ENCODE results near the gene MMP21. TPM values are rescaled to one million over a fixed set of nuclear protein-coding genes. Genes with fewer than 3 reads are reported as not detected.
A peak's percentile ranks its signal among the peaks of the same experiment; 100 is the strongest.

The MMP21 gene
- total RNA-seq, 2 donors from 2014 or later = 0.14 TPM; not detected in 1

DNA sequence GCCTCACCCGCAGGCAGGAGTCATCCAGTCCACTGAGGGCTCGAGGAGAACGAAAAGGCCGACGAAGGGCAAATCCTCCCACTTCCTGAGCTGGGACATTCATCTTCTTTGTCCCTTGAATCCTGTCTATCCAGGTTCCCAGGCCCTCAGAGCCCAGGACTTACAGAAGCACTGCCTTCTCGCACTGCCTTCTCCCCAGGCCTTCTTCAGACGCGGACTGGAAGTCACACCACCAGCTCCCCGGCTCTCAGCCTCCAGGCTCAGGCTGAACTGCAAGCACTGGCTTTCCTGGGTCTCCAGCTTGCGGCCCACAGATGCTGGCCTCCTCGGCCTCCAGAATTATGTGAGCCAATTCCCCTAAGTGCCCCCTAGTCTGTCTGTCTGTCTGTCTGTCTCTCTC is 6.4 kb upstream of the MMP21 start:
- no peak overlapping the region for H3K27ac Mint-ChIP-seq
- no peaks in the 10 kb centered on the region for H3K4me1 Mint-ChIP-seq (ENCODE audit: low read depth in 2 of 2)
- H3K27me3 Mint-ChIP-seq = peaks cover 0 to 8% of the 10 kb centered on the region in 2 donors
- DNase-seq (ENCODE audit: low spot score) (no peak), ATAC-seq (no peak)
- no peaks in the 10 kb centered on the region for H3K9me3 Mint-ChIP-seq
- H3K4me3 Mint-ChIP-seq = no peak overlapping the region
- H3K36me3 Mint-ChIP-seq = no peaks in the 10 kb centered on the region

DNA sequence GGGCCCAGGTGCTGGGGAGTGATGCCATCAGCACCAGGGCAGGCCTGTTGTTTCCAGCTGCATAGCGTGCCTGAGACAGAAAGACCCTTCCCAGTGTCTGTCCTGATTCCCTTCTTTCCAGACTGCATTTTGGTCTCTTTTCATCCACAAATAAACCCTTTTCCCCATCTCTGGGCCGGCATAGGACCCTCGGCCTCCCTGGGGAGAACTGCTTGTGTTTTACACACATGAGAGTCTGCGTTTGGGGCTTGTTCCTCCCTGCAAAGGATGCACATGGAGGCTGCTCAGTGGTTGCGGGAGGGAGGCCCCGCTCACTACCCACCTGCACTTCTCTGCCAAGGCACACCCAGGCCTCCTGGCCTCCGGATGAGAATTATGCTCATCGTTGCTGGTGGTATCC is 5.8 kb upstream of the MMP21 start:
- Mint-ChIP-seq H3K4me3 (no peak overlapping the region), H3K36me3 (no peaks in the 10 kb centered on the region)

DNA sequence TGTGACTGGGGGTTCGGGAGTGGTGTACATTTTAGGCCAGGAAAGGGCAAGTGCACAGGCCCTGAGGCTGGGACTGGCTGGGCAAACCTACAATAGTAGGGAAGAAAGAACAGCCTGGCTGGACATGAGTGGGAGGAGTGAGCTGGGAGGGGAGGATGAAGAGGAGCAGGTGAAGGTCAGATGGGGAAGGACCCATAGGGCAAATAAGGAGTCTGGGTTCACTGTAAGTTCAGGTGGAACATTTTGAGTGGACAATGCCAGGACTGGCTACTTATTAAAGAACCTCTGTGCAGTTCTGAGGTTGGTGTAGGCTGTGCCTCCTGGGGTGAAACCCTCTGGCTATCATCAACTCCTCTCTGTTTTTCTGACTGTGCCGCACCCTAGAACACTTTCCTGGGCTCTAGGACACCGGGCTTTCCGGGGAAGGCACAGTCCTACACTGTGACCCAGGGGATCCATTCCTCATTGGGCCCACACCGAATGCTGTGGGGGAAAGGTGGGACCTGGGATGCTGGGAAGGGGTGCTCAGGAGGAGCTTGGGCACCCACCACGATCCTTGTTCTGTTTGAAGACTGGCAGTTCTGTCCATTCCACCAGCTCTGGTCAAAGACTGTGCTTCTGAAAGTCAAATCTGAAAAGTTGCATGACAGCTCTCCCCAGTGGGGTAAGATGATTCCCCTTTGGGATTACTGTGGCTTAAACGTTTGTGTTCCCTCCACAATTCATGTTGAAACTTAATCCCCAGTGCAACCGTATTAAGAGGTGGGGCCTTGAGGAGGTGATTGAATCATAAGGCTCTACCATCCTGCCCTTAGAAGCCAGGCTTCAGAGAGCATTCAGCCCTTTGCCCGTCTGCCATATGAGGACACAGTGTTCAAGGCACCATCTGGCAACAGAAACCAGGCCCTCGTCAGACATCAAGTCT is 4.0 kb upstream of the MMP21 start:
- H3K27me3 Mint-ChIP-seq = peaks cover under 1 to 8% of the 10 kb centered on the region in 2 donors
- no peak overlapping the region for H3K27ac Mint-ChIP-seq
- no peak for DNase-seq (ENCODE audit: low spot score)
- H3K36me3 Mint-ChIP-seq = no peaks in the 10 kb centered on the region
- H3K4me1 Mint-ChIP-seq (ENCODE audit: low read depth in 2 of 2) = no peaks in the 10 kb centered on the region
- peak in 1 of 2 donors; percentile 3 for ATAC-seq
- H3K4me3 Mint-ChIP-seq = no peak overlapping the region
- H3K9me3 Mint-ChIP-seq = no peaks in the 10 kb centered on the region

More for the DNA sequence above, 5.8 kb upstream of the MMP21 start:
- DNase-seq (ENCODE audit: low spot score) (no peak), ATAC-seq (no peak)
- Mint-ChIP-seq H3K9me3 (no peaks in the 10 kb centered on the region), H3K4me1 (ENCODE audit: low read depth in 2 of 2) (no peaks in the 10 kb centered on the region), H3K27ac (no peak overlapping the region), H3K27me3 (peaks cover 0 to 8% of the 10 kb centered on the region in 2 donors)

DNA sequence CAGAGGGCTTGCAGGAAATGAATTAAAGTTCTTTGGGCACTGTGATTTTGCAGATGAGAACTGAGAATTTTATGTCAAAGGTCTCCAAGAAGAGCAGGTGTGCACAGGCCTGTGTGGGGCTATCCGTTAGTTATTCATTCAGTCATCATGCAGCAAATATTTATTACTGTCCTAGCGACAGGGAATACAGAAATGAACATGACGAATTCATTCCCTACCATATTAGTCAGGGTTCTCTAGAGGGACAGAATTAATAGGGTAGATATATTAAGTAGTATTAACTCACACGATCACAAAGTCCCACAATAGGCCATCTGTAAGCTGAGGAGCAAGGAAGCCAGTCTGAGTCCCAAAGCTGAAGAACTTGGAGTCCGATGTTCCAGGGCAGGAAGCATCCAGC is 2.9 kb upstream of the MMP21 start:
- H3K27ac Mint-ChIP-seq = no peak overlapping the region
- no peak overlapping the region for H3K4me3 Mint-ChIP-seq
- H3K9me3 Mint-ChIP-seq = no peaks in the 10 kb centered on the region
- peaks cover 8 to 11% of the 10 kb centered on the region in 2 donors for H3K27me3 Mint-ChIP-seq
- no peak for DNase-seq (ENCODE audit: low spot score)
- no peaks in the 10 kb centered on the region for H3K4me1 Mint-ChIP-seq (ENCODE audit: low read depth in 2 of 2)
- ATAC-seq = no peak
- no peaks in the 10 kb centered on the region for H3K36me3 Mint-ChIP-seq

DNA sequence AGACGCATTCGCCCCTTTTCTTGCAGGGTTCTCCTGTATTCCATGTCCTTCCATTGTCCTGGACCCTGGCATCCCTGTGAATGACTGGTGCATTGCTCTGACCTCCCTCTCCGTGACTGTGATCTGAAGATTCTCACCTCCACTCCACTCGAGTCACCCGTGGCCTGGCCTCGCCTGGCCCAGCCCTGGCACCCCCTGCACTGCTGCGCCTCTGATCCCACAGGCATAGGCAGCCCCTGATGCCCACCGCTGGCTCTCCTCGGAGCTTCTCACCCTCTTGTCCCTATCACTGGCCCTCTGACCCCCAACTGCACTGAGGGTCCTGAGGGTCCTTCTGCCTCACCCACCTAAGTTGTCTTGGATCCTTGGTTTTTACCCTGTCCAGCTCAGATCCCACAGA is 2.2 kb upstream of the MMP21 start:
- Mint-ChIP-seq H3K4me1 (ENCODE audit: low read depth in 2 of 2) (no peaks in the 10 kb centered on the region), H3K4me3 (no peak overlapping the region), H3K36me3 (no peaks in the 10 kb centered on the region), H3K27me3 (peaks cover 8 to 11% of the 10 kb centered on the region in 2 donors), H3K27ac (no peak overlapping the region), H3K9me3 (no peaks in the 10 kb centered on the region)
- DNase-seq (ENCODE audit: low spot score) (no peak), ATAC-seq (no peak)

DNA sequence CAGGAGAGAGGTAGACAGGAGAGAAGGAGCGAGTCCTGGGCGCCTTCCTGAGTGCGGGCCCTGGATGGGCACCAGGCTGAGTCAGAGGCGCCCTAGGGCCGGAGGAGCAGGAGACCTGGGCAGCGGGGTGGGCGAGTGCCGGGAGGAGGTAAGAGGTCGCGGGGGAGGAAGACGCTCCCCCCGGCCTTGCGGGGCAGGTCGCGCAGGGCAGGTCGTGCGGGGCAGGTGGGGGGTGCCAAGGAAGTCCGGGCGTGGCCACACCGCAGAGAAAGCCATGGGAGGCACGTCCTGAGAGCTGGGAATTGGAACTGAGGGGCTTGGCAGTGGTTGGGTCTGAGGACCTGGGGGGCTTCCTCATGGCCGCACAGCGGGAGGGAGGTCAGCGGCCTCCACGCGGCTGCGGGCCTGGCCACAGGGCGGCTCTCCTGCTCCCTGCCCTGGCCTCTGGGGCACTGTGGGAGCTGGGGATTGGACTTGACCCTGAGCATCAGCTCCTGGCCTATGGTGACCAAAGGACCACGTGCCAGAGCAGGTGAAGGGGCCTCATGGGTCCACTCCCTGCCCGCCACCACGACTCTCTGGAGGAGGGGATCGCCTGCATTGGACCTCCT is 935 bp downstream of the MMP21 start:
- no peaks in the 10 kb centered on the region for H3K36me3 Mint-ChIP-seq
- no peaks in the 10 kb centered on the region for H3K4me1 Mint-ChIP-seq (ENCODE audit: low read depth in 2 of 2)
- no peak for ATAC-seq
- no peak for DNase-seq (ENCODE audit: low spot score)
- no peak overlapping the region for H3K27ac Mint-ChIP-seq
- H3K4me3 Mint-ChIP-seq = no peak overlapping the region
- H3K27me3 Mint-ChIP-seq = peaks cover 8 to 11% of the 10 kb centered on the region in 2 donors
- no peaks in the 10 kb centered on the region for H3K9me3 Mint-ChIP-seq

DNA sequence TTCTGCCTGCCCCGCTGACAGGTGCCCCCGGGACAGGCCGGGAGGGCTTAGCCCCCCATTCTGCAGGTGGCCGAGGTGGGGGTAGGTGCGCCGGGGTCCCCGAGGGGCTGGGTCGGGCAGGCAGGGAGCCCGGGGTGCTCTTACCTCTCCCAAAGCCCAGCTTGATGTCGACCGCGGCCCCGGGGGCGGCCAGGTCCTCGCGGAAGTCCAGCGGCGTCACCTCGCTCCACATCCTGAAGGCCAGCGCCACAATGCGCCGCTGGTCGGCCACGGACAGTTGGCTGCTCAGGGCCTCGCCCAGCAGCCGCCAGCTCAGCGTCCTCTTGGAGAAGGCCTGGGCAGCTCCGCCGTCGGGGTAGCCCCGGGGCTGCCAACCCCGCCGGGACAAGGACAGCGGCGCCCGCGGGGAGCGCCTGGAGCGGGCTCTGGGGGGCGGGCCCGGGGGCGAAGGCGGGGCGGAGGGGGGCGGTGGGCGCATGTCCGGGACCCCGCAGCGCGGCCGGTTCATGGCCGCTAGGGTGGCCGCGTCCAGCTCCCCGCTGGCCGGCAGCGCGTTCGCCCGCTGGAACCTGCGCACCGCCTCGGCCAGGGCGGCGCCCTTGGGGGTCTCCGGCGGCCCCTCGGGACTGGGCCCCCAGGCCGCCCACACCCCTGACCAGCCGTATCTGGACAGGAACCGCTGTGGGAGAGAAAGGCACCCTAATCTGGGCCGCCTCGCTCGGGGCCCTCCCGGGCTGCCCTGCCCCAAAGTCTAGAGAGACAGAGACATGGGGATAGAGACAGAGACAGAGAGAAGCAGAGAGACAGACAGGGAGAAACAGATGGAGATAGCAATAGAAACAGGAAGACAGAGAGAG is 1.7 kb downstream of the MMP21 start:
- peaks cover 8 to 11% of the 10 kb centered on the region in 2 donors for H3K27me3 Mint-ChIP-seq
- no peak overlapping the region for H3K27ac Mint-ChIP-seq
- no peaks in the 10 kb centered on the region for H3K36me3 Mint-ChIP-seq
- no peaks in the 10 kb centered on the region for H3K4me1 Mint-ChIP-seq (ENCODE audit: low read depth in 2 of 2)
- ATAC-seq (no peak), DNase-seq (ENCODE audit: low spot score) (no peak)
- H3K9me3 Mint-ChIP-seq = no peaks in the 10 kb centered on the region
- H3K4me3 Mint-ChIP-seq = no peak overlapping the region

DNA sequence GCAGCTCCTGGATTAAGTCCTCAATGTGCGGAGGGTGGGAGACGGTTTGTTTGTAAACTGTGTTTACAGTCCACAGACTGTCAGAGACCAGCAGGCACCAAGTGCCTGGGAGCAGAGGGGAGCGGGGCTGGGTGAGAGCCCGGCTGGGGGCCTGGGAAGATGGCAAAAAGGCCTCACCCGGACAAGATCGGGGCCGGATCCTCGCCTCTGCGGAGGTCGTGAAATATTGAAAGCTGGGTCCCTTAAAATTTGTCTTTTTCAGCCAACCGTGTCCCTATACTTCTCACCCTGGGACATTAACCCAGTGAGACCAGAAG is 2.8 kb downstream of the MMP21 start:
- Mint-ChIP-seq H3K9me3 (no peaks in the 10 kb centered on the region), H3K27ac (no peak overlapping the region), H3K27me3 (peaks cover 5 to 8% of the 10 kb centered on the region in 2 donors), H3K4me3 (no peak overlapping the region), H3K36me3 (no peaks in the 10 kb centered on the region), H3K4me1 (ENCODE audit: low read depth in 2 of 2) (no peaks in the 10 kb centered on the region)
- DNase-seq (ENCODE audit: low spot score) = no peak
- no peak for ATAC-seq

DNA sequence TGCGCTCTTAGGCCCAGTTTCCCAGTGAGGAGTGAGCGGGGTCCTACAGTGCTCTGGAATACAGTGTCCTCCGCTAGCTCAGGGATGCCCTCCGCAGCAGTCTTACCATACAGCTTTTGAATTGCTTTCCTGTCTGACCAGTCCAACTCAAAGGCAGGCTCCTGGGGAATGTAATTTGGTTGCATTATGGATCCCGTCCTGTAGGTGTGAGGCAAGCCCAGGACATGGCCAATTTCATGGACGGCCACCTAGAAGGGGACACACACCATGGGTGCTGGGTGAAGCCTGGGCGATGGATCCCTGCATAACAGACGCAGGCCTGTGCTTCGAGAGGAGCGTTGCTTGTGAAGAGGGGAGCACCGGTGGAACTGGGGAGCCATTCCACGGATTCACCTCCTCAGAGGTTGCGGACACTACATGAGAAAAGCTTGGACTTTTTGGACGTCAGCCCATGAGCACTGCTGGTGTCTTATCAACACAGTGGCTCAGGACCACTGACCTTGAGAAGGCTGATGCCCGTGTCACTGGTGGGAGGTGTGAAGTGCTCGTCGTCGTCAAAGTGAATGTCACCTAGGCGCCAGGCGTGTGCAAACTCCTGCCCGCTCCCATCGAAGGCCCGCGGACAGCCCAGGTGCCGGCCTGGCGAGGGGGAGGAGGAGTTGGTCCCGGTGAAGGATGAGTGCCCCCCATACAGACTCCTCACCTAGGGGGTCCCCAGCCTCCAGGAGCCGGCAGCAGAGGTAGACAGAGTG is 3.3 kb downstream of the MMP21 start:
- no peaks in the 10 kb centered on the region for H3K36me3 Mint-ChIP-seq
- ATAC-seq = no peak
- no peaks in the 10 kb centered on the region for H3K4me1 Mint-ChIP-seq (ENCODE audit: low read depth in 2 of 2)
- no peaks in the 10 kb centered on the region for H3K9me3 Mint-ChIP-seq
- no peak overlapping the region for H3K27ac Mint-ChIP-seq
- no peak overlapping the region for H3K4me3 Mint-ChIP-seq
- H3K27me3 Mint-ChIP-seq = peaks cover 4 to 8% of the 10 kb centered on the region in 2 donors
- no peak for DNase-seq (ENCODE audit: low spot score)

DNA sequence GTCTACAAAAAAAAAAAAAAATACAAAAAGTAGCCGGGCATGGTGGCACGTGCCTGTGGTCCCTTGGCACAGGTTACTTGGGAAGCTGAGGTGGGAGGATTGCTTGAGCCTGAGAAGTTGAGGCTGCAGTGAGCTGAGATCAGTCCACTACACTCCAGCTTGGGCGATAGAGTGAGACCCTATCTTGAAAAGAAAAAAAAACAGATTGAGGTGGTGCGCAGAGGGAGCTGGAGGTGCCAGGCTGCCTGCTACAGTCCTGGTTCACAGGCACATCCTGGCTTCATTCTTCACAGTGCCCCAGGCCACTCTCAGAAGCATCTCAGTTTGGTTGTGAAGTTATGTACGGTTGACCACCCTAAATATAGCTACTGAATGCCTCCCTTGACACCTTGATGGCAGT is 4.8 kb downstream of the MMP21 start:
- Mint-ChIP-seq H3K4me3 (no peak overlapping the region), H3K27me3 (peaks cover 4 to 8% of the 10 kb centered on the region in 2 donors), H3K9me3 (no peaks in the 10 kb centered on the region), H3K36me3 (peaks cover 2% of the 10 kb centered on the region), H3K4me1 (ENCODE audit: low read depth in 2 of 2) (no peaks in the 10 kb centered on the region), H3K27ac (no peak overlapping the region)
- DNase-seq (ENCODE audit: low spot score) = no peak
- no peak for ATAC-seq

DNA sequence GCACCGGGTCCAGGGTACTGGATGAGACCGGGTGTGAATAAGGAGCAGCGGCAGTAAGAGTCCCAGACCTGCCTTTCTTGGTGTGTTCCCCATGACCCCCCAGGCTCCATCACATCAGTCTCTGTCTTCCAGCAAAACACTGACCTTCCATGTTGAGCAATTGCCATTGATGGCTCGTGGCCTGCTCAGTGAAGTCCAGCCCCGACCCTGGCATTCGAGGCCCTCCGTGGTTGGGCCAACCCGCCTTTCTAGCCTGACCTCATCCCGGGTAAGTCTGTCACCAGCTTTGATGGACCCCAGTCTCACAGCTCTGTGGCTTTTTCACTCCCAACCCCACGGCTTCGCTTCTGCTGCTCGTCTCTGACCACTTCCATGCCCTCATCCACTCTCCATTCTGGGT is 6.4 kb downstream of the MMP21 start:
- no peak overlapping the region for H3K4me3 Mint-ChIP-seq
- peaks cover under 1 to 3% of the 10 kb centered on the region in 2 donors for H3K27me3 Mint-ChIP-seq
- no peak for ATAC-seq
- no peak overlapping the region for H3K27ac Mint-ChIP-seq
- no peaks in the 10 kb centered on the region for H3K4me1 Mint-ChIP-seq (ENCODE audit: low read depth in 2 of 2)
- no peak for DNase-seq (ENCODE audit: low spot score)
- H3K36me3 Mint-ChIP-seq = peaks cover 11% of the 10 kb centered on the region
- H3K9me3 Mint-ChIP-seq = no peaks in the 10 kb centered on the region

DNA sequence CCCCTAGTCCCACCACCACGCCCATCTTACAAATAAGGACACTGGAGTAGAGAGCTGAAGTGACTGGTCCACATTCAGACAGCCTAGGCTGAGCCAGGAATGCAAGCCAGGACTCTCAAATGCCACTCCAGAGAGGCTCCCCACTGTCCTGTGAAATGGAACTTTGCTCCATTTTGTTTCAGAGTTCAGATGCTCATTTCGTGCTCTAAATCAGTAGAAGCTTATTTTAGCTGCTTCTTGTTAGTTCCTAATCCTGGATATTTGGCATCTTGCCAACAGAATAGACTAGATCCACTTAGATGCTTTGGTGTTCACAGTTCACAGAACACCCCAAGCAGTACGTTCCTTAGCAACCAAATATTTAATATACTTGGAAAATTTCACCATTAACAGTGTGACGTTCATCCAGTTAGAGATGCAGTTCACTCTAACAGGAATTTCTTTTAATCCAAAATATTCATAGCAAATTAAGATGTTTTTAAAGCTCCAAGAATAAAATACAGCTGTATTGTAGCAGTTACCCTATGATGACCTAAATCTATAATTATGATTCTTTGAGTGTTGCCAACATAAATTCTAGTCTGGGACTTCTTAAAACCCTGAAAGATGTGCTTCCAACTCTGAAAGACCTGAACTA is 7.3 kb downstream of the MMP21 start:
- no peaks in the 10 kb centered on the region for H3K27me3 Mint-ChIP-seq
- peaks cover 11% of the 10 kb centered on the region for H3K36me3 Mint-ChIP-seq
- H3K27ac Mint-ChIP-seq = no peak overlapping the region
- no peak overlapping the region for H3K4me3 Mint-ChIP-seq
- no peaks in the 10 kb centered on the region for H3K9me3 Mint-ChIP-seq
- no peak for ATAC-seq
- H3K4me1 Mint-ChIP-seq (ENCODE audit: low read depth in 2 of 2) = no peaks in the 10 kb centered on the region
- no peak for DNase-seq (ENCODE audit: low spot score)

DNA sequence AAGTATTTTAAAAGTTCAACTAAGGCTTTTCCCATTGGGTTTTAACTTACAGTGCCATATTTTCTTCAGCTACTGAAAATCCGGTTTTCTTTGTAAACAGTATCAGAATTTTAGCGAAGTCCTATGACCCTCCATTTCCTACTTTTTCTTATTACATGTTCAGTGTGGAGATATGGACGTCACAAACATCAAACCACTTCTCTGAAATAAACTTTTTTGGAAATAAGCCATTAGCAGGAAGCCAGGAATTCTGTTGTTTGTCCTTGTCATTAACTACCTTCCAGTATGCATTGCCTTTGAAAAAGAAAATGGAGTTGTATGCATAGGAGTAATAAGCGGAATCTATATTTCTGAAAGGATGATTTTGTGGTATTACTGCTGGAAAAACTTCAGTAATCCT is 9.1 kb downstream of the MMP21 start:
- no peak for ATAC-seq
- H3K27me3 Mint-ChIP-seq = no peaks in the 10 kb centered on the region
- no peaks in the 10 kb centered on the region for H3K9me3 Mint-ChIP-seq
- H3K4me1 Mint-ChIP-seq (ENCODE audit: low read depth in 2 of 2) = no peaks in the 10 kb centered on the region
- no peak overlapping the region for H3K4me3 Mint-ChIP-seq
- DNase-seq (ENCODE audit: low spot score) = no peak
- H3K27ac Mint-ChIP-seq = no peak overlapping the region
- peaks cover 11% of the 10 kb centered on the region for H3K36me3 Mint-ChIP-seq
